ENCODE data around the gene HS3ST3B1. TPM values are rescaled to one million over a fixed set of nuclear protein-coding genes. Genes with fewer than 3 reads are reported as not detected.
A peak's percentile ranks its signal among the peaks of the same experiment; 100 is the strongest.

Gene HS3ST3B1
- total RNA-seq, 4 donors from 2014 or later, result 2.5 to 5.5 (median 3.3) TPM

DNA sequence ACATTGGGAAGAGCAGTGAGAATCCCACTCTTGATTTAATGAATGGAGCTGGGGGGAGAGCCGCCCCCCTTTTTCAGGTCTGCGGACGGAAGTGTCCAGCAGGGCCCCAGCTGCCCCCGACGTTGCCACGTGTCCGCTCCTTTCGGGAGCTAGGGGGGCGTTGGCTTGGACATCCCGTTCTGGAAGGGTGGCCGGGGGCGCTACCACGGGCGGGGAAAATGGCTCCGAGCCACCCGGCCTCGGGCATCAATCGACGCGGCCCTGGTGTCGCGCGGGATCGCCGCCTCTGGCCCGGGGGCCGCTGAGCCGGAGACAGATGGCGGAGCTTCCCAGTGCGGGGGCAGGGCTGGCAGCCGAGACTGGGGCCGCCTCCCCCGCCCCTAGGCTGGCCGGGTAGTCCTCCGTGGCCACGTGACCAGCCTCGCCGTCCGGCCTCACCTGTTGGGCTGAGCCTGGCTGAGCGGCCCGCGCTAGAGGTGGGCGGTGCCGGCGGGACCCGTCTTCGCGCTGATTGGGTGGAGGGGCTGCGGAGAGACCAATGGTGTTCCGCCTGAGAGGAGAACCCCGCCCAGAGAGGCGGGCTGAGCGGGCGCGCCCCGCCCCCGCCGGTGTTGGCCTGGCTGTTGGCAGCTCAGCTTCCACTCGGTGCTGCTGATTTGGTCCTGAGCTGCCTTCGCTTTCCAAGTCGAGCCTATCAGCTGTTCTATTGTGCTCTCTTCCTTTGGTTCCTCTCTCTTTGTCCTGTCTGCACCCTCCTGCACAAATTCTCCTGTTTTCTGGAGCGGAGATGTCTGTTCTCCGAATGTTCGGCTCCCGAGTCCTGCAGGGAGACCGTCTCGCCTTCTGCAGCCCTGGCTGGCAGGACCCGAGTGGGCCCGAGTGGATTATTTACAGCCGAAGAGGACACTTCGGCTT lies 8.3 kb downstream of the HS3ST3B1 start:
- DNase-seq (ENCODE audit: extremely low spot score), result no peak
- TF ChIP-seq POLR2A (IDR thresholded peaks at IDR 0.05; ENCODE audit: low read depth) (no peak), POLR2AphosphoS5 (IDR thresholded peaks at IDR 0.05) (peak; percentile 48 to 51)
- intact Hi-C loops (cut with DNase I), result loop anchor here (5.0 to 10.0 kb wide), 2 partner anchors 626 to 972 kb away; no protein-coding TSS in a partner anchor

DNA sequence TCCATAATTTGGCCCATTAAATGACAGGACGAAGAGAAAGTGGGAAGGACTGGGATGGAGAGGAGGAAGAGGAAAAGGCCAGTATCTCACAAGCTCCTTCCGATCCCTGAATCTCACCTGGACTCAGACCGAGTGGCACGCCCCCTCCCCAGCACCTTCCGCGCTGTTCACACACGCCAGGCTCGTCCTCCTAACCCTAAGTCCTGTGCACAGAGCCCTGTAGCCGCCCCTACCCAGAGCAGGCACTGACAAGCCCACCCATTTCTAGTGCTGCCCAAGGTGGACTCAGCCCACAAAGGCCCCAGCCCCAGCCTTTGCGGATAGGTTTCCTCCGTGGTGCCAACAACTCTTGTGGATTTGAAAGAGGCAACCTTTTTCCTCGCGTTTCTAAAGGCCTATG lies 9.2 kb downstream of the HS3ST3B1 start:
- TF ChIP-seq POLR2AphosphoS5 (IDR thresholded peaks at IDR 0.05) (no peak), POLR2A (IDR thresholded peaks at IDR 0.05; ENCODE audit: low read depth) (no peak), EP300 (IDR thresholded peaks at IDR 0.05) (no peak)
- TF ChIP-seq, protein P1, sequence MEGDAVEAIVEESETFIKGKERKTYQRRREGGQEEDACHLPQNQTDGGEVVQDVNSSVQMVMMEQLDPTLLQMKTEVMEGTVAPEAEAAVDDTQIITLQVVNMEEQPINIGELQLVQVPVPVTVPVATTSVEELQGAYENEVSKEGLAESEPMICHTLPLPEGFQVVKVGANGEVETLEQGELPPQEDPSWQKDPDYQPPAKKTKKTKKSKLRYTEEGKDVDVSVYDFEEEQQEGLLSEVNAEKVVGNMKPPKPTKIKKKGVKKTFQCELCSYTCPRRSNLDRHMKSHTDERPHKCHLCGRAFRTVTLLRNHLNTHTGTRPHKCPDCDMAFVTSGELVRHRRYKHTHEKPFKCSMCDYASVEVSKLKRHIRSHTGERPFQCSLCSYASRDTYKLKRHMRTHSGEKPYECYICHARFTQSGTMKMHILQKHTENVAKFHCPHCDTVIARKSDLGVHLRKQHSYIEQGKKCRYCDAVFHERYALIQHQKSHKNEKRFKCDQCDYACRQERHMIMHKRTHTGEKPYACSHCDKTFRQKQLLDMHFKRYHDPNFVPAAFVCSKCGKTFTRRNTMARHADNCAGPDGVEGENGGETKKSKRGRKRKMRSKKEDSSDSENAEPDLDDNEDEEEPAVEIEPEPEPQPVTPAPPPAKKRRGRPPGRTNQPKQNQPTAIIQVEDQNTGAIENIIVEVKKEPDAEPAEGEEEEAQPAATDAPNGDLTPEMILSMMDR (IDR thresholded peaks at IDR 0.05), result no peak
- intact Hi-C loops (cut with DNase I), result no loop called here
- H3K36me3 ChIP-seq, result no peaks in the 10 kb centered on the region
- peak overlapping the region; percentile 50 to 62 (median 54) for H3K4me3 ChIP-seq
- DNase-seq (ENCODE audit: extremely low spot score), result no peak
- no peaks in the 10 kb centered on the region for H3K9me3 ChIP-seq
- 55% methylated on average over 13 of the region's 13 CpGs for WGBS
- H3K27ac ChIP-seq (replicated peaks in 1 of 4), result peak overlapping the region in 1 of 4 donors; percentile 59
- H3K4me1 ChIP-seq, result peaks cover 19 to 25% (median 20%) of the 10 kb centered on the region in 4 donors
- H3K27me3 ChIP-seq, result peaks cover 0 to 67% (median 18%) of the 10 kb centered on the region in 4 donors

More for the DNA sequence above, 8.3 kb downstream of the HS3ST3B1 start:
- Histone ChIP-seq H3K9me3 (no peaks in the 10 kb centered on the region), H3K27me3 (peaks cover 0 to 72% (median 26%) of the 10 kb centered on the region in 4 donors), H3K36me3 (no peaks in the 10 kb centered on the region), H3K4me3 (peak overlapping the region; percentile 50 to 62 (median 54)), H3K27ac (replicated peaks in 1 of 4) (peak overlapping the region; percentile 1 to 59 (median 30)), H3K4me1 (peaks cover 19 to 26% (median 22%) of the 10 kb centered on the region in 4 donors)
- 1% methylated on average over 24 of the region's 71 CpGs for WGBS

DNA sequence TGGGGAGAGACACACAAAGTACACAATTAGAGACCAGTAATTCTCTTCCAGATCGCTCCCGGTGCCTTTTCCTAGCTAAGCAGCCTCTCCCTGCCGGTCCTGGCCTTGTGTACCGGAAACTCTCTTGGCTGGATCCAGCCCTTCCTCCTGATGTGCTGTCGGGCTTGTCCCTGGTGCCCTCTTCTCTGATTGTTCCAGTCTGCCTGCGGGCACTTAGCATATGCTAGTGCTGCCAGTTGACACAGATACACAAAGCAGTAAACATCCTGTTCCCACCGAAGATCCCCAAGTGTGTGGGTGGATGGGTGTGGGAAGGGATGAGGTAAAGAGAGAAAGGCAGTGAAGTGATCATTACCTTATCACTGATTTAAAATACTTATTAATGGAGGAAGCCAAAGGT lies 9.7 kb downstream of the HS3ST3B1 start:
- Histone ChIP-seq H3K4me1 (peaks cover 19 to 25% (median 20%) of the 10 kb centered on the region in 4 donors), H3K27ac (replicated peaks in 1 of 4) (no peak overlapping the region), H3K36me3 (no peaks in the 10 kb centered on the region), H3K4me3 (no peak overlapping the region), H3K27me3 (peaks cover 0 to 64% (median 14%) of the 10 kb centered on the region in 4 donors), H3K9me3 (no peaks in the 10 kb centered on the region)
- WGBS, result 49% methylated on average over 7 of the region's 7 CpGs
- no peak for DNase-seq (ENCODE audit: extremely low spot score)
- TF ChIP-seq POLR2AphosphoS5 (IDR thresholded peaks at IDR 0.05) (no peak), POLR2A (IDR thresholded peaks at IDR 0.05; ENCODE audit: low read depth) (no peak), EP300 (IDR thresholded peaks at IDR 0.05) (no peak)
- TF ChIP-seq, protein P1 (IDR thresholded peaks at IDR 0.05), result no peak
- intact Hi-C loops (cut with DNase I), result no loop called here

DNA sequence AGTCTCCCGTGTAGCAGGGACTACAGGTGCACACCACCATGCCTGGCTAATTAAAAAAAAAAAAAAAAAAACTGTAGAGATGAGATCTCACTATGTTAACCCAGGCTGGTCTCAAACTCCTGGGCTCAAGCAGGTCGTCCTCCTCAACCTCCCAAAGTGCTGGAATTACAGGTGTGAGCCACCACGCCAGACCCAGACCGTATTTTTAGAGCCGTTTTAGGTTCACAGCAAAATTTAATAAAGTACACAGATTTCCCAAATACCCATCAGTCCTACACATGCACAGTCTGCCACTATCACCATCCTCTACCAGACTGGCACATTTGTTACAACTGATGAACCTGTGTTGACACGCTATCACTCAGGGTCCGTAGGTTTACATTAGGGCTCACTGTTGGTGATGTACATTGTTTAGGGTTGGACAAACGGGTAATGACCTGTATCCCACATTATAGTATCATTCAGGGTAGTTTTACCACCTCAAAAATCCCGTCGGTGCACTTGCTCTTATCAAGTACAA lies 10.4 kb downstream of the HS3ST3B1 start:
- 89% methylated on average over 9 of the region's 10 CpGs for WGBS
- H3K27me3 ChIP-seq, result peaks cover 0 to 57% (median 10%) of the 10 kb centered on the region in 4 donors
- no peak for DNase-seq (ENCODE audit: extremely low spot score)
- H3K4me1 ChIP-seq, result peaks cover 19 to 25% (median 20%) of the 10 kb centered on the region in 4 donors
- intact Hi-C loops (cut with DNase I), result no loop called here
- no peak for TF ChIP-seq EP300 (IDR thresholded peaks at IDR 0.05)
- TF ChIP-seq POLR2A (IDR thresholded peaks at IDR 0.05; ENCODE audit: low read depth), result no peak
- no peak for TF ChIP-seq POLR2AphosphoS5 (IDR thresholded peaks at IDR 0.05)
- TF ChIP-seq, protein P1 (IDR thresholded peaks at IDR 0.05), result no peak
- no peak overlapping the region for H3K4me3 ChIP-seq
- no peaks in the 10 kb centered on the region for H3K36me3 ChIP-seq
- no peak overlapping the region for H3K27ac ChIP-seq (replicated peaks in 1 of 4)
- no peaks in the 10 kb centered on the region for H3K9me3 ChIP-seq

DNA sequence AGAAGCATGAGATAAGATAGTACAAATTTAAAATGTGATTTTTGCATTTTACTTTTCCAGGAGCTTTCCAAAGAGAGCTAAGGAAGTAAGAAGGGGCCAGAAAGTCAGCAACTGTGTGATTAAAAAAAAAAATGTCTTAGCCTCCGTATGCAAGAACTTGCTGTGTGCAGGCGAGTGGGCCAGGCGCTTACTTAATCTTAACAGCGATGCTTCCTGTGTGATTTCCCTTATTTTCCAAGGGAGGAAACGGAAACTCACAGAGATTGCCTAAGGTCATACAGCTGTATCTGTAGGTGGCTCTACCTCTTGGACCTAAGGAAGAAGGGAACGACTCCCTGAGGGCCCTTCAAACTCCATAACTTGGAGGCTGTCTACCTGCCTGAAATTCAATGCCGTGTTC lies 11.1 kb downstream of the HS3ST3B1 start:
- no peak for TF ChIP-seq POLR2A (IDR thresholded peaks at IDR 0.05; ENCODE audit: low read depth)
- TF ChIP-seq EP300 (IDR thresholded peaks at IDR 0.05), result no peak
- TF ChIP-seq, protein P1 (IDR thresholded peaks at IDR 0.05), result no peak
- TF ChIP-seq POLR2AphosphoS5 (IDR thresholded peaks at IDR 0.05), result no peak
- no peak overlapping the region for H3K27ac ChIP-seq (replicated peaks in 1 of 4)
- intact Hi-C loops (cut with DNase I), result no loop called here

More for the DNA sequence above, 11.1 kb downstream of the HS3ST3B1 start:
- Histone ChIP-seq H3K4me1 (peaks cover 19 to 25% (median 20%) of the 10 kb centered on the region in 4 donors), H3K36me3 (no peaks in the 10 kb centered on the region), H3K4me3 (no peak overlapping the region), H3K9me3 (no peaks in the 10 kb centered on the region), H3K27me3 (peaks cover 0 to 53% (median 10%) of the 10 kb centered on the region in 4 donors)
- DNase-seq (ENCODE audit: extremely low spot score), result no peak
- 79% methylated on average over 7 of the region's 7 CpGs for WGBS

Data from esophagus muscularis mucosa (tissue), 4 donors.